ENCODE data around the gene MAPT.
A peak's percentile ranks its signal among the peaks of the same experiment; 100 is the strongest.
"Not testable (repeated sequence)": the region's sequence is repeated elsewhere in the genome, so short reads cannot be mapped to it uniquely, and the experiment has no call there.

Gene MAPT

DNA sequence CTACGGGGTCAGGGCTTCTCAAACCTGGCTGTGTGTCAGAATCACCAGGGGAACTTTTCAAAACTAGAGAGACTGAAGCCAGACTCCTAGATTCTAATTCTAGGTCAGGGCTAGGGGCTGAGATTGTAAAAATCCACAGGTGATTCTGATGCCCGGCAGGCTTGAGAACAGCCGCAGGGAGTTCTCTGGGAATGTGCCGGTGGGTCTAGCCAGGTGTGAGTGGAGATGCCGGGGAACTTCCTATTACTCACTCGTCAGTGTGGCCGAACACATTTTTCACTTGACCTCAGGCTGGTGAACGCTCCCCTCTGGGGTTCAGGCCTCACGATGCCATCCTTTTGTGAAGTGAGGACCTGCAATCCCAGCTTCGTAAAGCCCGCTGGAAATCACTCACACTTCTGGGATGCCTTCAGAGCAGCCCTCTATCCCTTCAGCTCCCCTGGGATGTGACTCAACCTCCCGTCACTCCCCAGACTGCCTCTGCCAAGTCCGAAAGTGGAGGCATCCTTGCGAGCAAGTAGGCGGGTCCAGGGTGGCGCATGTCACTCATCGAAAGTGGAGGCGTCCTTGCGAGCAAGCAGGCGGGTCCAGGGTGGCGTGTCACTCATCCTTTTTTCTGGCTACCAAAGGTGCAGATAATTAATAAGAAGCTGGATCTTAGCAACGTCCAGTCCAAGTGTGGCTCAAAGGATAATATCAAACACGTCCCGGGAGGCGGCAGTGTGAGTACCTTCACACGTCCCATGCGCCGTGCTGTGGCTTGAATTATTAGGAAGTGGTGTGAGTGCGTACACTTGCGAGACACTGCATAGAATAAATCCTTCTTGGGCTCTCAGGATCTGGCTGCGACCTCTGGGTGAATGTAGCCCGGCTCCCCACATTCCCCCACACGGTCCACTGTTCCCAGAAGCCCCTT, 115.6 kb downstream of the MAPT start:
- no peak for DNase-seq (ENCODE audit: low read depth in 2 of 2)

DNA sequence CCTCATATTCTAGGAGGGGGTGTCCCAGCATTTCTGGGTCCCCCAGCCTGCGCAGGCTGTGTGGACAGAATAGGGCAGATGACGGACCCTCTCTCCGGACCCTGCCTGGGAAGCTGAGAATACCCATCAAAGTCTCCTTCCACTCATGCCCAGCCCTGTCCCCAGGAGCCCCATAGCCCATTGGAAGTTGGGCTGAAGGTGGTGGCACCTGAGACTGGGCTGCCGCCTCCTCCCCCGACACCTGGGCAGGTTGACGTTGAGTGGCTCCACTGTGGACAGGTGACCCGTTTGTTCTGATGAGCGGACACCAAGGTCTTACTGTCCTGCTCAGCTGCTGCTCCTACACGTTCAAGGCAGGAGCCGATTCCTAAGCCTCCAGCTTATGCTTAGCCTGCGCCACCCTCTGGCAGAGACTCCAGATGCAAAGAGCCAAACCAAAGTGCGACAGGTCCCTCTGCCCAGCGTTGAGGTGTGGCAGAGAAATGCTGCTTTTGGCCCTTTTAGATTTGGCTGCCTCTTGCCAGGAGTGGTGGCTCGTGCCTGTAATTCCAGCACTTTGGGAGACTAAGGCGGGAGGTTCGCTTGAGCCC, 116.3 kb downstream of the MAPT start:
- no peak for DNase-seq (ENCODE audit: low read depth in 2 of 2)

DNA sequence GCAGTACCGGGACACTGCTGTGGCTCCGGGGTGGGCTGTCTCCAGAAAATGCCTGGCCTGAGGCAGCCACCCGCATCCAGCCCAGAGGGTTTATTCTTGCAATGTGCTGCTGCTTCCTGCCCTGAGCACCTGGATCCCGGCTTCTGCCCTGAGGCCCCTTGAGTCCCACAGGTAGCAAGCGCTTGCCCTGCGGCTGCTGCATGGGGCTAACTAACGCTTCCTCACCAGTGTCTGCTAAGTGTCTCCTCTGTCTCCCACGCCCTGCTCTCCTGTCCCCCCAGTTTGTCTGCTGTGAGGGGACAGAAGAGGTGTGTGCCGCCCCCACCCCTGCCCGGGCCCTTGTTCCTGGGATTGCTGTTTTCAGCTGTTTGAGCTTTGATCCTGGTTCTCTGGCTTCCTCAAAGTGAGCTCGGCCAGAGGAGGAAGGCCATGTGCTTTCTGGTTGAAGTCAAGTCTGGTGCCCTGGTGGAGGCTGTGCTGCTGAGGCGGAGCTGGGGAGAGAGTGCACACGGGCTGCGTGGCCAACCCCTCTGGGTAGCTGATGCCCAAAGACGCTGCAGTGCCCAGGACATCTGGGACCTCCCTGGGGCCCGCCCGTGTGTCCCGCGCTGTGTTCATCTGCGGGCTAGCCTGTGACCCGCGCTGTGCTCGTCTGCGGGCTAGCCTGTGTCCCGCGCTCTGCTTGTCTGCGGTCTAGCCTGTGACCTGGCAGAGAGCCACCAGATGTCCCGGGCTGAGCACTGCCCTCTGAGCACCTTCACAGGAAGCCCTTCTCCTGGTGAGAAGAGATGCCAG, 117.6 kb downstream of the MAPT start:
- no peak for DNase-seq (ENCODE audit: low read depth in 2 of 2)

DNA sequence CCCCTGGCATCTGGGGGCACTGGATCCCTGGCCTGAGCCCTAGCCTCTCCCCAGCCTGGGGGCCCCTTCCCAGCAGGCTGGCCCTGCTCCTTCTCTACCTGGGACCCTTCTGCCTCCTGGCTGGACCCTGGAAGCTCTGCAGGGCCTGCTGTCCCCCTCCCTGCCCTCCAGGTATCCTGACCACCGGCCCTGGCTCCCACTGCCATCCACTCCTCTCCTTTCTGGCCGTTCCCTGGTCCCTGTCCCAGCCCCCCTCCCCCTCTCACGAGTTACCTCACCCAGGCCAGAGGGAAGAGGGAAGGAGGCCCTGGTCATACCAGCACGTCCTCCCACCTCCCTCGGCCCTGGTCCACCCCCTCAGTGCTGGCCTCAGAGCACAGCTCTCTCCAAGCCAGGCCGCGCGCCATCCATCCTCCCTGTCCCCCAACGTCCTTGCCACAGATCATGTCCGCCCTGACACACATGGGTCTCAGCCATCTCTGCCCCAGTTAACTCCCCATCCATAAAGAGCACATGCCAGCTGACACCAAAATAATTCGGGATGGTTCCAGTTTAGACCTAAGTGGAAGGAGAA, 118.2 kb downstream of the MAPT start:
- DNase-seq (ENCODE audit: low read depth in 2 of 2) = no peak

DNA sequence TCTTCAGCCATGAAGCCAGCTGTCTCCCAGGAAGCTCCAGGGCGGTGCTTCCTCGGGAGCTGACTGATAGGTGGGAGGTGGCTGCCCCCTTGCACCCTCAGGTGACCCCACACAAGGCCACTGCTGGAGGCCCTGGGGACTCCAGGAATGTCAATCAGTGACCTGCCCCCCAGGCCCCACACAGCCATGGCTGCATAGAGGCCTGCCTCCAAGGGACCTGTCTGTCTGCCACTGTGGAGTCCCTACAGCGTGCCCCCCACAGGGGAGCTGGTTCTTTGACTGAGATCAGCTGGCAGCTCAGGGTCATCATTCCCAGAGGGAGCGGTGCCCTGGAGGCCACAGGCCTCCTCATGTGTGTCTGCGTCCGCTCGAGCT, 118.8 kb downstream of the MAPT start:
- no peak for DNase-seq (ENCODE audit: low read depth in 2 of 2)

DNA sequence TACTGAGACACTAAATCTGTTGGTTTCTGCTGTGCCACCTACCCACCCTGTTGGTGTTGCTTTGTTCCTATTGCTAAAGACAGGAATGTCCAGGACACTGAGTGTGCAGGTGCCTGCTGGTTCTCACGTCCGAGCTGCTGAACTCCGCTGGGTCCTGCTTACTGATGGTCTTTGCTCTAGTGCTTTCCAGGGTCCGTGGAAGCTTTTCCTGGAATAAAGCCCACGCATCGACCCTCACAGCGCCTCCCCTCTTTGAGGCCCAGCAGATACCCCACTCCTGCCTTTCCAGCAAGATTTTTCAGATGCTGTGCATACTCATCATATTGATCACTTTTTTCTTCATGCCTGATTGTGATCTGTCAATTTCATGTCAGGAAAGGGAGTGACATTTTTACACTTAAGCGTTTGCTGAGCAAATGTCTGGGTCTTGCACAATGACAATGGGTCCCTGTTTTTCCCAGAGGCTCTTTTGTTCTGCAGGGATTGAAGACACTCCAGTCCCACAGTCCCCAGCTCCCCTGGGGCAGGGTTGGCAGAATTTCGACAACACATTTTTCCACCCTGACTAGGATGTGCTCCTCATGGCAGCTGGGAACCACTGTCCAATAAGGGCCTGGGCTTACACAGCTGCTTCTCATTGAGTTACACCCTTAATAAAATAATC, 119.3 kb downstream of the MAPT start:
- no peak for DNase-seq (ENCODE audit: low read depth in 2 of 2)

DNA sequence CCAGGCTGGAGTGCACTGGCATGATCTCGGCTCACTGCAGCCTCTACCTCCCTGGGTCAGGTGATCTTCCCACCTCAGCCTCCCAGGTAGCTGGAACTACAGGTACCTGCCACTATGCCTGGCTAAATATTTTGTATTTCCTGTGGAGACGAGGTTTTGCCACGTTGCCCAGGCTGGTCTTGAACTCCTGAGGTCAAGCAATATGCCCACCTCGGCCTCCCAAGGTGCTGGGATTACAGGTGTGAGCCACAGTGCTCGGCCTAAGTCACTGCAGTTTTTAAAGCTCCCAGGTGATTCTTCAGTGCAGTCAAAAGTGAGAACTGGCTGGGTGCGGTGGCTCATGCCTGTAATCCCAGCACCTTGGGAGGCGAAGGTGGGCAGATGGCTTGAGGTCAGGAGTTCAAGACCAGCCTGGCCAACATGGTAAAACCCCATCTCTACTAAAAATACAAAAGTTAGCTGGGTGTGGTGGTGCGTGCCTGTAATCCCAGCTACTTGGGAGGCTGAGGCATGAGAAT, 125.1 kb downstream of the MAPT start:
- DNase-seq (ENCODE audit: low read depth in 2 of 2) = not testable (repeated sequence)

DNA sequence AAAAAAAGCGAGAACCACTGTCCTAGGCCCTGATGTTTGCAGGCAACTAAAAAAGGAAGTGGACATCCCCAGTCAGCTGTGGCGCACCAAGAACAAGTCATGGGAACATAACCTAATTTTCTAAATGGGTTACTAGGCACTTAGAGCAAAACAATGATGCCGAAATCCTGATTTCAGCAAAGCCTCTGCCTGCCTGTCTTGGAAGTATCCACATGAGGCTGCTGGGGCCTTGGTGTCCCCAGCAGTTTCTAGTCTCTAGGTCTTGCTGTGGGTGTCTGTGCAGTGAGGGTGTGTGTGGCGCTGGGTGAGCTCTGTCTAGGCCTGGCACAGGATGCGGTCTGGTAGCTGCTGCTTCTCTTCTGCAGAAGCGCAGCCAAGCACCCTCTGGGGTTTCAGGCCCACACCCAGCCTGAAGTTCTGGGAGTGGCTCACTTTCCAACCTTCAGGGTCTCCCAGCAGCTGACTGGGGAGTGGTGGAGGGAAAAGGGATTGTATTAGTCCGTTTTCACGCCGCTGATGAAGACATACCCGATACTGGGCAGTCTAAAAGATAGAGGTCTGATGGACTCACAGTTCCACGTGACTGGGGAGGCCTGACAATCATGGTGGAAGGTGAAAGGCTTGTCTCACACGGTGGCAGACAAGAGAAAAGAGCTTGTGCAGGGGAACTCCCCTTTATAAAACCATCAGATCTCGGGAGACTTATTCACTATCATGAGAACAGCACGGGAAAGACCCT, 125.8 kb downstream of the MAPT start:
- DNase-seq (ENCODE audit: low read depth in 2 of 2) = peak; percentile 11 to 29

DNA sequence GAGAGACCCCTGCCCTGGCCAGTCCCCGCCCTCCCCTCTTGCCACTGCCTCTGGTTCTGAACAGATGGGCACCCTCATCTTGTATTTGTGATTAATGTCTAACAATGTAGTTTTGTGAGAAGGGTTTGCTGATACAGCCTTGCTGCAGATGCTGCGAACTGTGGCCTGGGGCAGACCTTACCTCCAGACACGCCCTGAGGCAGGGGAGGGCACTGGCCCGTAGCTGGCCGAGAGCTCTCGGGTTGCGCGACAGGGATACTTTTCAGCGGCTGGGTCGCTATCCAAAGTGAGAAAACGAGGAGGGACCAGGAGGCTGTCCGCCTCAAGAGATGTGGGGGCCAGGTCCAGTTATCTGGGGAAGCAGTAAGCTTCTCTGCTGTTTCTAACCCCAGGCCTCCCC, 126.6 kb downstream of the MAPT start:
- no peak for DNase-seq (ENCODE audit: low read depth in 2 of 2)

DNA sequence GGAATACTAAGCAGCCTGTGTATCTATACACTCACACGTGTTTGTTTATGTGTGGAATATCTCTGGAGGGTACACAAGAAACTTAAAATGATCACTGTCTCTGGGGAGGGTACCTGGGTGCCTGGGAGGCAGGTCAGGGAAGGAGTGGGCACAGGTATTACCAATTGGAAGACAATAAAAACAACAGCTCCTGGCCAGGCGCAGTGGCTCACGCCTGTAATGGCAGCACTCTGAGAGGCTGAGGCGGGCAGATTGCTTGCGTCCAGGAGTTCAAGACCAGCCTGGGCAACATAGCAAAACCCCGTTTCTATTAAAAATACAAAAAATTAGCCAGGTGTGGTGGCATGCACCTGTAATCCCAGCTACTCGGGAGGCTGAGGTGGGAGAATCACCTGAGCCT, 129.0 kb downstream of the MAPT start:
- DNase-seq (ENCODE audit: low read depth in 2 of 2) = not testable (repeated sequence)

DNA sequence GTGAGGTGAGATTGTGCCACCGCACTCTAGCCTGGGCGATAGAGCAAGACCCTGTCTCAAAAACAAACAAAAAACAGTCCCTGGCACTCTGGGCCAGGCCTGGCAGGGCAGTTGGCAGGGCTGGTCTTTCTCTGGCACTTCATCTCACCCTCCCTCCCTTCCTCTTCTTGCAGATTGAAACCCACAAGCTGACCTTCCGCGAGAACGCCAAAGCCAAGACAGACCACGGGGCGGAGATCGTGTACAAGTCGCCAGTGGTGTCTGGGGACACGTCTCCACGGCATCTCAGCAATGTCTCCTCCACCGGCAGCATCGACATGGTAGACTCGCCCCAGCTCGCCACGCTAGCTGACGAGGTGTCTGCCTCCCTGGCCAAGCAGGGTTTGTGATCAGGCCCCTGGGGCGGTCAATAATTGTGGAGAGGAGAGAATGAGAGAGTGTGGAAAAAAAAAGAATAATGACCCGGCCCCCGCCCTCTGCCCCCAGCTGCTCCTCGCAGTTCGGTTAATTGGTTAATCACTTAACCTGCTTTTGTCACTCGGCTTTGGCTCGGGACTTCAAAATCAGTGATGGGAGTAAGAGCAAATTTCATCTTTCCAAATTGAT, 129.5 kb downstream of the MAPT start:
- no peak for DNase-seq (ENCODE audit: low read depth in 2 of 2)

DNA sequence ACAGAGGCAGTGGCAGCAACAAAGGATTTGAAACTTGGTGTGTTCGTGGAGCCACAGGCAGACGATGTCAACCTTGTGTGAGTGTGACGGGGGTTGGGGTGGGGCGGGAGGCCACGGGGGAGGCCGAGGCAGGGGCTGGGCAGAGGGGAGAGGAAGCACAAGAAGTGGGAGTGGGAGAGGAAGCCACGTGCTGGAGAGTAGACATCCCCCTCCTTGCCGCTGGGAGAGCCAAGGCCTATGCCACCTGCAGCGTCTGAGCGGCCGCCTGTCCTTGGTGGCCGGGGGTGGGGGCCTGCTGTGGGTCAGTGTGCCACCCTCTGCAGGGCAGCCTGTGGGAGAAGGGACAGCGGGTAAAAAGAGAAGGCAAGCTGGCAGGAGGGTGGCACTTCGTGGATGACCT, 130.2 kb downstream of the MAPT start:
- no peak for DNase-seq (ENCODE audit: low read depth in 2 of 2)

DNA sequence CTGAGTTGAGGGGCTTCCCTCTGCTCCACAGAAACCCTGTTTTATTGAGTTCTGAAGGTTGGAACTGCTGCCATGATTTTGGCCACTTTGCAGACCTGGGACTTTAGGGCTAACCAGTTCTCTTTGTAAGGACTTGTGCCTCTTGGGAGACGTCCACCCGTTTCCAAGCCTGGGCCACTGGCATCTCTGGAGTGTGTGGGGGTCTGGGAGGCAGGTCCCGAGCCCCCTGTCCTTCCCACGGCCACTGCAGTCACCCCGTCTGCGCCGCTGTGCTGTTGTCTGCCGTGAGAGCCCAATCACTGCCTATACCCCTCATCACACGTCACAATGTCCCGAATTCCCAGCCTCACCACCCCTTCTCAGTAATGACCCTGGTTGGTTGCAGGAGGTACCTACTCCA, 130.7 kb downstream of the MAPT start:
- no peak for DNase-seq (ENCODE audit: low read depth in 2 of 2)

DNA sequence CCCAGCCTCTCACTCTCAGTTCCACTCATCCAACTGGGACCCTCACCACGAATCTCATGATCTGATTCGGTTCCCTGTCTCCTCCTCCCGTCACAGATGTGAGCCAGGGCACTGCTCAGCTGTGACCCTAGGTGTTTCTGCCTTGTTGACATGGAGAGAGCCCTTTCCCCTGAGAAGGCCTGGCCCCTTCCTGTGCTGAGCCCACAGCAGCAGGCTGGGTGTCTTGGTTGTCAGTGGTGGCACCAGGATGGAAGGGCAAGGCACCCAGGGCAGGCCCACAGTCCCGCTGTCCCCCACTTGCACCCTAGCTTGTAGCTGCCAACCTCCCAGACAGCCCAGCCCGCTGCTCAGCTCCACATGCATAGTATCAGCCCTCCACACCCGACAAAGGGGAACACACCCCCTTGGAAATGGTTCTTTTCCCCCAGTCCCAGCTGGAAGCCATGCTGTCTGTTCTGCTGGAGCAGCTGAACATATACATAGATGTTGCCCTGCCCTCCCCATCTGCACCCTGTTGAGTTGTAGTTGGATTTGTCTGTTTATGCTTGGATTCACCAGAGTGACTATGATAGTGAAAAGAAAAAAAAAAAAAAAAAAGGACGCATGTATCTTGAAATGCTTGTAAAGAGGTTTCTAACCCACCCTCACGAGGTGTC, 131.3 kb downstream of the MAPT start:
- no peak for DNase-seq (ENCODE audit: low read depth in 2 of 2)

DNA sequence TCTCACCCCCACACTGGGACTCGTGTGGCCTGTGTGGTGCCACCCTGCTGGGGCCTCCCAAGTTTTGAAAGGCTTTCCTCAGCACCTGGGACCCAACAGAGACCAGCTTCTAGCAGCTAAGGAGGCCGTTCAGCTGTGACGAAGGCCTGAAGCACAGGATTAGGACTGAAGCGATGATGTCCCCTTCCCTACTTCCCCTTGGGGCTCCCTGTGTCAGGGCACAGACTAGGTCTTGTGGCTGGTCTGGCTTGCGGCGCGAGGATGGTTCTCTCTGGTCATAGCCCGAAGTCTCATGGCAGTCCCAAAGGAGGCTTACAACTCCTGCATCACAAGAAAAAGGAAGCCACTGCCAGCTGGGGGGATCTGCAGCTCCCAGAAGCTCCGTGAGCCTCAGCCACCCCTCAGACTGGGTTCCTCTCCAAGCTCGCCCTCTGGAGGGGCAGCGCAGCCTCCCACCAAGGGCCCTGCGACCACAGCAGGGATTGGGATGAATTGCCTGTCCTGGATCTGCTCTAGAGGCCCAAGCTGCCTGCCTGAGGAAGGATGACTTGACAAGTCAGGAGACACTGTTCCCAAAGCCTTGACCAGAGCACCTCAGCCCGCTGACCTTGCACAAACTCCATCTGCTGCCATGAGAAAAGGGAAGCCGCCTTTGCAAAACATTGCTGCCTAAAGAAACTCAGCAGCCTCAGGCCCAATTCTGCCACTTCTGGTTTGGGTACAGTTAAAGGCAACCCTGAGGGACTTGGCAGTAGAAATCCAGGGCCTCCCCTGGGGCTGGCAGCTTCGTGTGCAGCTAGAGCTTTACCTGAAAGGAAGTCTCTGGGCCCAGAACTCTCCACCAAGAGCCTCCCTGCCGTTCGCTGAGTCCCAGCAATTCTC, 132.1 kb downstream of the MAPT start:
- DNase-seq (ENCODE audit: low read depth in 2 of 2) = no peak

DNA sequence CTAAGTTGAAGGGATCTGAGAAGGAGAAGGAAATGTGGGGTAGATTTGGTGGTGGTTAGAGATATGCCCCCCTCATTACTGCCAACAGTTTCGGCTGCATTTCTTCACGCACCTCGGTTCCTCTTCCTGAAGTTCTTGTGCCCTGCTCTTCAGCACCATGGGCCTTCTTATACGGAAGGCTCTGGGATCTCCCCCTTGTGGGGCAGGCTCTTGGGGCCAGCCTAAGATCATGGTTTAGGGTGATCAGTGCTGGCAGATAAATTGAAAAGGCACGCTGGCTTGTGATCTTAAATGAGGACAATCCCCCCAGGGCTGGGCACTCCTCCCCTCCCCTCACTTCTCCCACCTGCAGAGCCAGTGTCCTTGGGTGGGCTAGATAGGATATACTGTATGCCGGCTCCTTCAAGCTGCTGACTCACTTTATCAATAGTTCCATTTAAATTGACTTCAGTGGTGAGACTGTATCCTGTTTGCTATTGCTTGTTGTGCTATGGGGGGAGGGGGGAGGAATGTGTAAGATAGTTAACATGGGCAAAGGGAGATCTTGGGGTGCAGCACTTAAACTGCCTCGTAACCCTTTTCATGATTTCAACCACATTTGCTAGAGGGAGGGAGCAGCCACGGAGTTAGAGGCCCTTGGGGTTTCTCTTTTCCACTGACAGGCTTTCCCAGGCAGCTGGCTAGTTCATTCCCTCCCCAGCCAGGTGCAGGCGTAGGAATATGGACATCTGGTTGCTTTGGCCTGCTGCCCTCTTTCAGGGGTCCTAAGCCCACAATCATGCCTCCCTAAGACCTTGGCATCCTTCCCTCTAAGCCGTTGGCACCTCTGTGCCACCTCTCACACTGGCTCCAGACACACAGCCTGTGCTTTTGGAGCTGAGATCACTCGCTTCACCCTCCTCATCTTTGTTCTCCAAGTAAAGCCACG, 133.0 kb downstream of the MAPT start:
- DNase-seq (ENCODE audit: low read depth in 2 of 2) = no peak

DNA sequence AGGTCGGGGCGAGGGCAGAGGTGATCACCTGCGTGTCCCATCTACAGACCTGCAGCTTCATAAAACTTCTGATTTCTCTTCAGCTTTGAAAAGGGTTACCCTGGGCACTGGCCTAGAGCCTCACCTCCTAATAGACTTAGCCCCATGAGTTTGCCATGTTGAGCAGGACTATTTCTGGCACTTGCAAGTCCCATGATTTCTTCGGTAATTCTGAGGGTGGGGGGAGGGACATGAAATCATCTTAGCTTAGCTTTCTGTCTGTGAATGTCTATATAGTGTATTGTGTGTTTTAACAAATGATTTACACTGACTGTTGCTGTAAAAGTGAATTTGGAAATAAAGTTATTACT, 133.6 kb downstream of the MAPT start:
- no peak for DNase-seq (ENCODE audit: low read depth in 2 of 2)

DNA sequence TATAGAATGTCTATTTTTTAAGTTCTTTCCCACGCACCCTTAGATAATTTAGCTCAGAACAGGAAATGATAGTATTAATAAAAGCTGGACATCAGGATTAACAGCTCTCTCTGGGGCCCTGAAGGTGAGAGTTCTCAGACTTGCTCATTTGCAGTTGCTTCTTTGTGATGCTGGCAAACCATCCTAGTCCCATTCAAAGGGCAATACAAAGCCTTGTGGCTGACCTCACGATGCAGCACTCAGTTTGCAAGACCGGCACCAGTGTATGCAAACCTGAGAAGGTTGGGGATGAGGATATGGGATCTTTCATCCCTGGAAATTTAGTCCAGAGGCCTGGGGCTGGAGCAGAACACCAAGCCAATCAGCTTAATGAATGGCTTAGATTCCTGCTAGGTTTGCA, 134.0 kb downstream of the MAPT start:
- no peak for DNase-seq (ENCODE audit: low read depth in 2 of 2)
